ENCODE measurements around the gene CPAMD8.
"Not testable (repeated sequence)": the region's sequence is repeated elsewhere in the genome, so short reads cannot be mapped to it uniquely, and the experiment has no call there.

CPAMD8 gene

GRCh38 chr19:17037966-17038500 lies 11.4 kb upstream of the CPAMD8 start:
- no peak for DNase-seq (ENCODE audit: low spot score)

GRCh38 chr19:17037184-17037583 lies 10.6 kb upstream of the CPAMD8 start:
- no peak for DNase-seq (ENCODE audit: low spot score)

- no peak for DNase-seq (ENCODE audit: low spot score)
These were observed 10.0 kb upstream of the CPAMD8 start for GRCh38 chr19:17036640-17037039.

DNA sequence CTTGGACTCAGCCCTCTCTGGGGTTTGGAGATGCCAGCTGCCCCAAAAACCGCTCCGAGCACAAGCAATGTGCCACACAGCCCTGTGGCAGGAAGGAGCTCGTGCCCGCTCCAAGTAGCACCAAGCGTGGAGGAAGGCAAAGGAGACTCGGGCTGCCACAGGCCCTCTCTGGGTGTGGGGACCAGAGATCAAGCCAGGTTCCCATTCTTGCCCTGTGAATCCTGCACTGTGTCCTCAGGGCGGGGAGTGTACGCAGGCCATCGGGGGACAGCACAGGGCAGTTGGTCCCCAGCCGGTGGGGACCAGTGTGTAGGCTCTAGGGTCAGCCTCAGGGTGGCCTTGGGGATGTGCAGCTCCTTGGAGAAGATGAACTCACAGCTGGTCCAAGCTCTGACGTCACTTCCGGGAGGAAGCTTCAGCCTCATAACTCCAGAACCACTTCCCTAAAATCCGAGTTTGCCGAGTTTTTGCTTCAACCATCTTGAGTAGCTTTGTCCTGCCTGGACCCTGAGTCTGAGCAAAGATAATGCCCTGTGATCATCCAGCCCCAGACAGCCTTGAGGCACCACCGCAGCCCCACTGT lies 9.3 kb upstream of the CPAMD8 start:
- peak; percentile 22 for DNase-seq (ENCODE audit: low spot score)

GRCh38 chr19:17031741-17032140 lies 5.1 kb upstream of the CPAMD8 start:
- DNase-seq (ENCODE audit: low spot score): no peak

GRCh38 chr19:17027535-17027975 lies 945 bp upstream of the CPAMD8 start:
- DNase-seq (ENCODE audit: low spot score): no peak

DNA sequence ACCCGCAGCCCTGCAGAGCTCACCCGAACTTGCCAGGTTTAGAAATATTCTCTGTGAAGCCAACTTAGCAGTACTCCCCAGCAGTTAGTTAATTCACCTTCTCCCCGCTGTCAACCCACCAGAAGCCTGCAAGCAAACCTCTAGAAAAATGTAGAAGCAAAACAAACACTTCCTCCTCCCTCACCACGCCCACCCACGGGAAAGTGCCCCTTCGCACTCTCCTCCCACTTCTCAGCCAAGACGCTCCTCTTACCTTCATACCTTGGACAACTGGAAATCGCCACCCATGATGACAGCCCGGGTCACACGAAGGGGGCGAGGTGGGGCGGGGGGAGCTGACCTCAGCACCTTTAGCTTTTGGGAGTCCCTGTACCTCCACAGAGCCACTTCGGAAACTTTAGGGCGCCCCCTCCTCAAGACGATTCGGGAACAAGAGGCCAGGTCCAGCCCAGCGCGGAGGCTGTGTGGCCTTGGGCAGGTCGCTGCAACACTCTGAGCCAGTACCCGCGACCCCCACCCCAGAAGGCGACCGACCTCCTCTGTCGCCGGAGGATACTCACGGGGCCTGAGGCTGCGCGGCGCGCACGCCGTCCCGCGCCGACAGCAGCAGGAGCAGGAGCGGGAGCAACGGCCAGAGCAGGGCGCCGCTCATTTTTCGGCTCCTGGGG lies 485 bp downstream of the CPAMD8 start:
- no peak for DNase-seq (ENCODE audit: low spot score)

DNA sequence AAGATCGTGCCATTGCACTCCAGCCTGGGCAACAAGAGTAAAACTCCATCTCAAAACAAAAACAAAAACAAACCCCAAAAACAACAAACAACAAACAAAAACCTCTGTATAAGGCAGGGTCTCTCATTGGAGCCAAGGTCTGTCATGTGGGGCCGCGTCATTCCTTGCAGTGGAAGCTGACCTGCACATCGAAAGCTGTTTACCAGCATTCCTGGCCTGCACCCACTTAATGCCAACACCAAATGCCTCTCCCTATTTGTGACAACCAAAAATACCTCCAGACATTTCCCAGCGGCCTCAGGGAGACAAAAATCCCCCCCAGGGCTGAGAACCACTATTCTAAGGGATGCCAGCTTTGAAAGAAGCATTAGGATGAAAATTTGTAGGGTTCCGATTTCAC lies 1.2 kb downstream of the CPAMD8 start:
- DNase-seq (ENCODE audit: low spot score): no peak

DNA sequence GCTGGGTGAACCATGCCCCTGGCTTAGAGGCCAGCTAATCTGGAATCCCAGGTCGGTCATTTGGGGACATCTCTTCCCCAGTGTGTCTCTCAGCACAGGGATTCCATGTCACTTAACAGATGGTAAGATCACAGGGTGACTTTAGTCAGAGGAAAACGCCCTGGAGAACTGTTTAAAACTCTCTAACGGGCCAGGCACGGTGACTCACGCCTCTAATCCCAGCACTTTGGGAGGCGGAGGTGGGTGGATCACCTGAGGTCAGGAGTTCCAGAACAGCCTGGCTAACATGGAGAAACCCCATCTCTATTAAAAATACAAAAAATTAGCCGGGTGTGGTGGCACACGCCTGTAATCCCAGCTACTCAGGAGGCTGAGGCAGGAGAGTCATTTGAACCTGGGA lies 1.7 kb downstream of the CPAMD8 start:
- DNase-seq (ENCODE audit: low spot score): not testable (repeated sequence)

- DNase-seq (ENCODE audit: low spot score): no peak
These were observed 2.8 kb downstream of the CPAMD8 start for GRCh38 chr19:17023805-17024204.

DNA sequence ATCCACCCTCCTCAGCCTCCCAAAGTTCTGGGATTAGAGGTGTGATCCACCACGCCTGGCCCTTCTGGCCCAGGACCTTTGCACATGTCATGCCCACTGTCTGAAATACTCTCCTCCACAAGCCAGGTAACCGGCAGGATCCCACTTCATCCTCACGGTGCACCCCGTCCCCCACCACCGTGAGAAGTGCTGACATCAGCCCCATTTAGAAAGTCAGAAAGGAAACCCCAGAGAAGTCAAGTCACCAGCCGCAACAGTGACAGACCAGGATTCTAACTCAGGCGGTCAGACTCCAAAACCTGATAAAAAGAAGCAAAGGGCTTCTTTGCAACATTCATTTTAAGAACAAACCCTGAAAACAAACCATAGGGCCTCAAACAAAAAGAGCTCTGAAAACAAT lies 3.9 kb downstream of the CPAMD8 start:
- no peak for DNase-seq (ENCODE audit: low spot score)

- DNase-seq (ENCODE audit: low spot score): no peak
These were observed 4.6 kb downstream of the CPAMD8 start for GRCh38 chr19:17021793-17022590.

DNA sequence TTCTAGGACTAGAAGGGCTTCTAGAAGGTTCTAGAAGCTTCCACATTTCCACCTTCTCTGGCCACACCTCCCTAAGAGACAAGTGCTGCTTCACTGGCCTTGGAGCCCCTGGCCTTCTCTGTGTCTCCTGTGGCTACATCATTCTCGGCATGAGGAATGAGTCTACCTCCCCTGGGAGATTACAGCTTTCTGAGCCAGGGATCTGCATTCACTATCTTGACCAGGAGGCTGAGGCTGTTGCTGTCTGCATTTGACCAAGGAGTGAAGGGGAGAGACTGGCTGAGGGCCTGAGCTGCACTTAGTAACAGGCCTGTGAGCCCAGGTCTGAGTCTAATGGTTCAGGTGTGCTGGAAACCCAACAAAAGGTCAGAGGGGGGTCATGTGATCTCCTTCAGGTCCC lies 5.3 kb downstream of the CPAMD8 start:
- DNase-seq (ENCODE audit: low spot score): no peak

- peak; percentile 95 for DNase-seq (ENCODE audit: low spot score)
These were observed 5.8 kb downstream of the CPAMD8 start for GRCh38 chr19:17020823-17021222.

- DNase-seq (ENCODE audit: low spot score): no peak
These were observed 6.2 kb downstream of the CPAMD8 start for GRCh38 chr19:17020385-17020784.

- DNase-seq (ENCODE audit: low spot score): not testable (repeated sequence)
These were observed 12.3 kb downstream of the CPAMD8 start for GRCh38 chr19:17014212-17014861.

GRCh38 chr19:17011485-17011884 lies 15.1 kb downstream of the CPAMD8 start:
- no peak for DNase-seq (ENCODE audit: low spot score)

- no peak for DNase-seq (ENCODE audit: low spot score)
These were observed 20.0 kb downstream of the CPAMD8 start for GRCh38 chr19:17006579-17006978.

GRCh38 chr19:17005000-17005399 lies 21.6 kb downstream of the CPAMD8 start:
- DNase-seq (ENCODE audit: low spot score): peak; percentile 26

- no peak for DNase-seq (ENCODE audit: low spot score)
These were observed 22.2 kb downstream of the CPAMD8 start for GRCh38 chr19:17004386-17004785.

- DNase-seq (ENCODE audit: low spot score): no peak
These were observed 24.2 kb downstream of the CPAMD8 start for GRCh38 chr19:17002455-17002854.

- DNase-seq (ENCODE audit: low spot score): no peak
These were observed 24.9 kb downstream of the CPAMD8 start for GRCh38 chr19:17001603-17002183.
